OCI-LY1 (cell line): ENCODE results near the gene MAD1L1.

Experiments used
- CTCF ChIP-seq: fragments of 200-600 bp; sonication (generic), shearing (Covaris generic); IDR thresholded peaks from 2 replicates; pipeline ENCODE4 v1.5.1; 2017; ENCODE audit warnings: mild to moderate bottlenecking, antibody characterized with exemption, low read length, moderate library complexity, mixed read lengths
- EZH2 ChIP-seq: fragments of 200-600 bp; sonication (generic), shearing (Covaris generic); IDR thresholded peaks from 2 replicates; pipeline ENCODE4 v1.8.0; 2017; ENCODE audit warnings: borderline replicate concordance, mixed run types, mild to moderate bottlenecking, antibody characterized with exemption, low read length, moderate library complexity, mixed read lengths

GRCh38 chr7:2258661-2259365 lies 26.1 kb upstream of the MAD1L1 start:
- no peak for TF ChIP-seq CTCF
- TF ChIP-seq EZH2 = no peak
